Measurements from ENCODE around the gene CNR1.
A peak's percentile ranks its signal among the peaks of the same experiment; 100 is the strongest.
"Not testable (repeated sequence)": the region's sequence is repeated elsewhere in the genome, so short reads cannot be mapped to it uniquely, and the experiment has no call there.

Gene CNR1

DNA sequence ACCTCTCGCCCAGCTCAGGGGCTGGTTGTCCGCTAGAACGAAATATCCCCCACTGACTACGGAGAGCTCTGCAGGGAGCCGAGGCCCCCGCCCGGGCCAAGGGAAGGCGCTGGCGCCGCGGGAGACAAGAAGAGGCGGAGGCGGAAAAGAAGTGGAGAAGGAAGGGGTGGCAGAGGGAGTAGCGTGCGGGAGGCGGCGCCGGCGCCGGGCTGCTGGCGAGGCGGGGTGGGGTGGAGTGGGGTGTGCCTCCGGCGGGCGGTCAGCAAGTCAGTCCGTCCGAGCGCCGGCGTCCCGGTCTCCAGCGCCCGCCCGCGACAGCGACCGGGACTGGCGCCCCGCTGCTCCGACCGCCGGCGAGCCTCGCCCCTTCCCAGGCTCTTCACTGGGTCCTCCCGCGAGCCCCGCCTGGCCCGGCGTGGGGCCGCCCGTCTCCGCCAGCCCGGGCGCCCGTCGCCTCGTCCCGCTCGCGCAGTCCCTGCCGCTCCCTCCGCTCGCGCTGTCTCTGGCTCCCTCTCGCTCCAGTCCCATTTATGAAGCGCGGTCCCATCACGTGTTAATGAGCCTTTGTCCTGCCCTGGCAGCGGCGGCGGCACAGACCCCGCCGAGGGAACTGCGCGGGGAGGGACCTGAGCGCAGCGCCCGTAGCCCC lies at the start of gene CNR1:
CNR1 (minus strand) TSS at position 504 of the 649 bp plus-strand sequence. CDS start 21,073 bp downstream, outside the sequence.
- peak; percentile 39 for DNase-seq
- in situ Hi-C loops (cut with MboI; ENCODE audit: low pct_unique_long_range_greater_than_20kb, low sequenced_read_pairs), result no loop called here

GRCh38 chr6:88211446-88211845 lies 45.3 kb upstream of the CNR1 start:
- in situ Hi-C loops (cut with MboI; ENCODE audit: low pct_unique_long_range_greater_than_20kb, low sequenced_read_pairs), result no loop called here
- DNase-seq, result no peak

DNA sequence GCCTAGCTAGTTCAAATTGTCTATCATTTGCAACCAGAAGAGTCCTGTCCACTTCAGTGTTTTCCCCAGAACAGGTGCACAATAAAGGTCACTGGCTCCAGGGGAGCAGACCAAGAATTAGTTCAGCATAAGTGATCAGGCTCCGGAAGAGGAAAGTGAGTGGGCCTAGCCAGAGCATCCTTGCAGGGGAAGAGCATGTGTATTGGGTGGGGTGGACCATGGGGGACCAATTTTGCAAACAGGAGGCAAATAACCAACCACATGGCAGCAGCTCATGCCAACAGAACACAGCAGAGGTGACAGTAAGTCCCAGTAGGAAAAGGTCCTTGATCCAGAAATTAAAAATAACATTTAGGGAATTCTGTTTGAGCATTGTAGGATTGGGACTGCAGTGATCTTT lies 43.2 kb upstream of the CNR1 start:
- DNase-seq, result no peak
- in situ Hi-C loops (cut with MboI; ENCODE audit: low pct_unique_long_range_greater_than_20kb, low sequenced_read_pairs), result no loop called here

DNA sequence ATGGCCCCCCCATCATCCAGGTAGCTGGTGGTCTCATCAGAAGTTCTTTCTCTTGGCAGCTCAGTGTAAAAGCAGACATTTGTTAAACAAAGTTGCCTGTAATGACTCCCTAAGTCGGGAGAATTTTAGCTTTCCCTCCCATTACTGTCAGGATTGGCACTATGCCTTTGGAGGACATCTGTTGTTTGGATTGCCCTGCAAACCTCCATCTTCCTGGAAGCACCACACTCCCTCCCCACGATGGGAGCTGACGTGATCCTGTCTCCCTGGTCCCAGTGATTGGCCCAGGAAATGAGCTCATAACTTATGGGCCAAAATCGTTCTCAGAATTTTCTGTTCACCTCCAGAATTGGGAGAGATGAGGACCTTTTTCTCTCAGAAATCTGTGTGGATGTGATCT lies 42.6 kb upstream of the CNR1 start:
- DNase-seq, result no peak
- in situ Hi-C loops (cut with MboI; ENCODE audit: low pct_unique_long_range_greater_than_20kb, low sequenced_read_pairs), result no loop called here

DNA sequence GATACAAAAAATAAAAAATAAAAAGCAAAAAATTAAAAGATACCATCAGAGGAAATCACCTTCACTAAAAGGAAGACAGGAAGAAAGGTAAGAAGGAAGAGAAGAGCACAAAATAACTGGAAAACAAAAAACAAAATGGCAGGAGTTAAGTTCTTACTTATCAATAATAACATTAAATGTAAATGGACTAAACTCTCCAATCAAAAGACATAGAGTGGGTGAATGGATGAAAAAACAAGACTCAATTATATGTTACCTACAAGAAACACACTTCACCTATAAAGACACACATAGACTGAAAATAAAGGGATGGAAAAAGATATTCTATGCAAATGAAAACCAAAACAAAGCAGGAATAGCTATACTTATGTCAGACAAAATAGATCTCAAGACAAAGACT lies 35.6 kb upstream of the CNR1 start:
- in situ Hi-C loops (cut with MboI; ENCODE audit: low pct_unique_long_range_greater_than_20kb, low sequenced_read_pairs), result not testable (repeated sequence)

GRCh38 chr6:88184921-88185320 lies 18.8 kb upstream of the CNR1 start:
- in situ Hi-C loops (cut with MboI; ENCODE audit: low pct_unique_long_range_greater_than_20kb, low sequenced_read_pairs), result no loop called here
- no peak for DNase-seq

More for the DNA sequence above, 35.6 kb upstream of the CNR1 start:
- DNase-seq, result not testable (repeated sequence)

- in situ Hi-C loops (cut with MboI; ENCODE audit: low pct_unique_long_range_greater_than_20kb, low sequenced_read_pairs), result no loop called here
- DNase-seq, result no peak
These were observed 17.3 kb upstream of the CNR1 start for GRCh38 chr6:88183471-88183870.

- peak; percentile 9 for DNase-seq
- in situ Hi-C loops (cut with MboI; ENCODE audit: low pct_unique_long_range_greater_than_20kb, low sequenced_read_pairs), result no loop called here
These were observed 13.5 kb upstream of the CNR1 start for GRCh38 chr6:88179692-88180091.

DNA sequence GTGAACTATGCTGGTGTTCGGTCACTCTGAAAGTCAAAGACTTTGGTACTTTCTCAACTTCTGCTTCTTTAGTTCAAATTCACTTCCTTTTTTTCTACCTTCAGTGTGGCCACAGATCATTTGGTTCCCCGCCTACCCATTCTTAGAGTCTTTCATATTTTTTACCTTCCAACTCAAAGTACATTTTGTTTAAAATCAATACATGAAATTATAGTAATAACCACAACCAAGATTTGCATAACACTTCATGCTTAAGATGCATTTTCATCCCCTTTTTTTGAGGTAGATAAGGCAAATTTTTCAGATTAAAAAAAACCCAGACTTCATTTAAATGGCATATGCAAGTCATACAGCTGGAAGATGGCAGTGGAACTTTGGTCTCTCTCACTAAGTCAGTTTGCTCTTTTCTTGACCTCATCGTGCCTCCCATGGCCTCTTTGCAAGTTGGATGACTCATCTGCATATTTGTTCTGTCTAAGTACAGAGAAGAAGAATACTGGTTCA lies 11.9 kb upstream of the CNR1 start:
- in situ Hi-C loops (cut with MboI; ENCODE audit: low pct_unique_long_range_greater_than_20kb, low sequenced_read_pairs), result no loop called here
- DNase-seq, result peak; percentile 20

DNA sequence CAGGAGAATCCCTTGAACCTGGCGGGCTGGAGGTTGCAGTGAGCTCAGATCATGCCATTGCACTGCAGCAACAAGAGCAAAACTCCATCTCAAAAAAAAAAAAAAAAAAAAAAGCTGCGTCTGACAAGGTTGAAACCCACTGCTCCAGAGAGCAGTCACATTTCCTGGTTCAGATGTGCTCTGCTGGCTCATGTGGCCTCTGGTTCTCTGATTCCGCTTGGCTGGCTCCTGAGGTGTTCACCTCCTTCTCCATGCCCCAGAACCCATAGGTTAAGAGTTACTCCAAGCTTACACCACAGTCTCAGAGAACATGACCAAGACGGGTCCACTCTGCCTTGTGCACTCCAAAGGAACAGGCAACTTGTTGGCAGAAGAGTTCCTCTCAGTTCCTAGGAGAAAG lies 8.8 kb upstream of the CNR1 start:
- in situ Hi-C loops (cut with MboI; ENCODE audit: low pct_unique_long_range_greater_than_20kb, low sequenced_read_pairs), result no loop called here
- no peak for DNase-seq

DNA sequence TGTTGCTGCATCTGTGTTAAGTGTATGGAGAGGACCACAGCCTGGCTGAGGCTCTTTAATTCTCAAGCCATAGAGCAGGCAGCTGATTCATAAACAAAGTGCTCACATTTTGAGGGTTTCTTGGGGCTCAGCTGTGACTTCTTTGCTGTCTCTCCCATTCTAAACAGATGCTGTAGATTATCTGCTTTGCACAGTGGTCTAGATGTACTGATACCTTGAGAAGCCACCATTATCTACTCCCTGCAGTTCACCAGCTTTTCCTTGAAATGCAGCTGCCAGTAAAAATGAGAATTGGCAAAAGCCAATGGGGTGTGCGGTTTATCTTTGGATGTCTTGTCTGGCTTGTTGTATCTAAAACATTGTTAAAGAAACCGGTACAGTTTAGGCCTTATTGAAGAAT lies 5.2 kb upstream of the CNR1 start:
- no peak for DNase-seq
- in situ Hi-C loops (cut with MboI; ENCODE audit: low pct_unique_long_range_greater_than_20kb, low sequenced_read_pairs), result no loop called here

DNA sequence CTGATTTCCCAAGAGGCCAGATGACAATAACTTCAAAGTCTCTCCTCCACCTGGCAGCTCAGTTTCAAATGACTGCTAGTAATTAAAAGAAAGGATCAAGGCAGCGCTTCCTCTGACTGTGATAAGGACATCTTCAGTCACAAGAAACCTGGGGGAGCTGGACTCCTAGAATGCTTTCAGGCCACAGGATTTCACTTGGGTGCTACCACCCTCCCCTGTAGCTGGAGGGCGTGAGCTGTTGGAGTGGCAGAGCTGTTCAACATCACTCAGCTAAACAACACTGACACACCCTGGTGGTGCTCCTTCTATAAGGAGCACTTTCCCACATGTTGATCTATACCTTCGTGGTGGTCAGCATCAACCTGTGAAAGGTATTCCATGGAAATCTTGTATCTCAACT lies 2.2 kb upstream of the CNR1 start:
- in situ Hi-C loops (cut with MboI; ENCODE audit: low pct_unique_long_range_greater_than_20kb, low sequenced_read_pairs), result no loop called here
- peak; percentile 7 for DNase-seq

DNA sequence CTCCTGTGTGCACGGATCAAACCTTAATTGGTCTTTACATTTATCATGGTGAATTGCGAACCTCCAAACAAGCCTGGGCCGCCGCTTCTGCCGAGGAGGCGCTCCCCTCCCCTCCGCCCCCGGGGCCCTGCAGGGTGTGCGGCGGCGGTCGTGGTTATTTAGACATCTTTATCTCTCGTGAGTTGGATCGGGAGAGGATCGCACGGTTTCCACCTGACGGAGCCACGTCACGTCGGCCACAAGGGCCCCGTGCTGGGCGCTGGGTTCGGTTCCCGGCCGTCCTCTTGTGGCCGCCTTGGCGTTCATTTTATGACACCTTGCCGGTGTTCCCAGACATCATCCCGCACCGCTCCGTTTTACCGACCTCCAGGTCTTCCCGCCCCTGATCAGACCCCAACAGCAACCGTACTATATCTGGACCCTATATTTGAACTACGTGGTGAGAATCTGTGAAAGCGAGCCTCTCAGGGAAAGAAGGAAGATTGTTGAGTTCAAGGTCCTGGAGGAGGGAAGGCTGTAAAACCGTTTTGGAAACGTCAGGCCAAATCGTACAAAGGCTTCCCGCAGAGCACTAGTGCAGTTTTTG lies 1.3 kb upstream of the CNR1 start:
- DNase-seq, result peak; percentile 20
- in situ Hi-C loops (cut with MboI; ENCODE audit: low pct_unique_long_range_greater_than_20kb, low sequenced_read_pairs), result no loop called here

DNA sequence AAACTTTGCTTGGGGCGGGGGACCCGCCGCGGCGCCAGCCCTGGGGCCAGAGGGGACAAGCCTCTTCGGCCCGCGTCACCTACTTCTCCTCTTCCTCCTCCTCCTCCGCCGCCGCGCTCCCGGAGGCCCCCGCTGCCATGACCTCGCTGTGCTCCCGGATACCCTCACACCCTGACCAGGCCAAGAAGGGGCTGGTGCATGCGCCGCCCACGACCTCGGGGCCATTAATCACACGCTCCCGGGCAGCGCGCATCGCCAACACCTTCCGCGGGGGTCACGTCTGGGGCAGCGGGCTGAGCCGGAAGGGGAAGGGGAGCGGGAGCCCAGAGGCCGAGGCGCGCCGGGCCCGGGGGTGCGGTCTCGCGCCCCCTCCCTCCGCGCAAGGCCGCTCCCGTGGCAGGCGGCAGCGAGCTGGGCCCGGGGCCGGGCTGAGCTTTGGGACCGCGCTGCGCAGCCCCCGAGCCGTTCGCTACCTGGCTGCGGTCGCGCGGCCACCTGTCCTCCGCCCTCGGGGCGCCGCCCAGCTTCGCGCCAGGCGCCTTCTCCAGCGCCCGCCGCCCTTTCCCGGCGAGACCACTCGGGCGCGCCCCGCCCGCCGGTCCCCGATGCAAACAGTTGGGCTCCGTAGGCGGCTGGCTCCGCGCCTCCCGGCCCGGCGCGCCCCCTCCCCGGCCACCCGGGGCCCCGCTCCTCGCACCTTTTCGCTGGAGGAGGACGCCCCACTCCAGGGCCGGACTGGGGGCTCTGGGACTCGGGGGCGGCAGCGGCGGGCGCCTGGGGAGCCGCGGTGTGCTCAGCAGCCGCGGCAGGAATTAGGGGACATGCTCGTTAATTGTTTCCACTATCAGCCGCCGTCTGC lies 575 bp upstream of the CNR1 start:
- peak; percentile 4 for DNase-seq
- in situ Hi-C loops (cut with MboI; ENCODE audit: low pct_unique_long_range_greater_than_20kb, low sequenced_read_pairs), result no loop called here

- DNase-seq, result no peak
- in situ Hi-C loops (cut with MboI; ENCODE audit: low pct_unique_long_range_greater_than_20kb, low sequenced_read_pairs), result no loop called here
These were observed 882 bp downstream of the CNR1 start for GRCh38 chr6:88165087-88165843.

- no peak for DNase-seq
- in situ Hi-C loops (cut with MboI; ENCODE audit: low pct_unique_long_range_greater_than_20kb, low sequenced_read_pairs), result no loop called here
These were observed 2.1 kb downstream of the CNR1 start for GRCh38 chr6:88164061-88164460.

- in situ Hi-C loops (cut with MboI; ENCODE audit: low pct_unique_long_range_greater_than_20kb, low sequenced_read_pairs), result no loop called here
- no peak for DNase-seq
These were observed 2.5 kb downstream of the CNR1 start for GRCh38 chr6:88163616-88164015.

DNA sequence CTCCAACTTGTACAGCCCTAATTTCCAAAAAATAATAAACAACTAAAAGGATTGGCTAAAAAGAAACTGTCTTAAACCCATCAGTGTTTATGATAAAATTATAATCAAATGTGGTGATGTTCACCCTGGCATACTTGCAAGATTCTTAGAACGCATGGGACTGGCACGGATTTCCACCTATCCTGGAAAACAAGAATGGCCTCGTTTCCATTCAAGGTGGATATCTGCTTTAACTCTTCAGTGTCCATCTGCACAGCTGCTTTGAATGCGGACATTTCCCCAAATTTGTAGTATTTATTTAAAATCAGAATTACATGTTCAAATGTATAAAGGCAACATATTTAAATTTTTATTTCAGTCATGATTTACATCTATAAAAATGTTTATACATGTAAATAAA lies 4.2 kb downstream of the CNR1 start:
- in situ Hi-C loops (cut with MboI; ENCODE audit: low pct_unique_long_range_greater_than_20kb, low sequenced_read_pairs), result no loop called here
- no peak for DNase-seq

DNA sequence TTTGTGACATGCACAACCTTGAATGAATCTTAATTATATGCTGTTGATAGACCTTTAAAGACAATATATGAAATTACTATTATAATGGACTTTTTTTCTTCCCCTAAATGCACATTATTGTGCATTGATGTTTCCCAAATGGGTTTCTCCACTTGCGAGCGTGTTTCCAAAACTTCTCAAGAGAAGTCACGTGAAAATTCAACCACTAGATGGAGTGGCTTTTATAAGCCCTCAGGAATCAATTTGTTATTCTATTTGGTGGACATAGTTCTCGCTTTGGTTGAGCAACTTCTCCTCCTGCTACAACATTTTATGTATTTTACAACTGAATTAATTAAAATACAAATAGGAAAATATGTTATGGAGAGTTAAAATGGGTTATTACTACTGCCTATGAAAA lies 9.0 kb downstream of the CNR1 start:
- DNase-seq, result no peak
- in situ Hi-C loops (cut with MboI; ENCODE audit: low pct_unique_long_range_greater_than_20kb, low sequenced_read_pairs), result no loop called here

Measured in KBM-7 (cell line).